HG02798 (cell line): ENCODE results near the gene FAM25G.

Experiments
- ATAC-seq: cut with Tn5 transposase; IDR thresholded peaks from one replicate; pipeline ENCODE4 v1.9.1; 2021; ENCODE audit warnings: mild to moderate bottlenecking; ENCODE audit not compliant: unreplicated experiment, poor library complexity

Gene FAM25G

DNA sequence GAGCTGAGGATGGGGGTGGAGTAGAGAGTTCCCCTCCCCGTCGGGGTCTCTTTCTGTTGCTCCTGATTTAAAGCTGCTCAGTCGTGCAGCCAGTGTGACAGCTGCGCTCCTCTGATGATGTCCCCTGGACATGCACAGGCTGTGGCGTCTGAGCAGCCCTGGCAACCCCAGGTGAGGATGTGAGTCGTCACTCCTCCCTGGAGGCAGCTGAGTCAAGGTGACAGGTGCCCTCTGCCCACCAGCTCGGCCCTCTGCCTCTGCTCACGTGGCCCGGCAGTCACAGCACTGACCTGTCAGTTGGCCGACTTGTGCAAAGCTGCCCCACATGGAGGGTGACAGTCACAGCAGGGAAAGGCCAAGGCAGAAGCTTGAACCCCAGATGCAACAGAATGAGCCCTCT lies 41.5 kb downstream of the FAM25G start:
- no peak for ATAC-seq

DNA sequence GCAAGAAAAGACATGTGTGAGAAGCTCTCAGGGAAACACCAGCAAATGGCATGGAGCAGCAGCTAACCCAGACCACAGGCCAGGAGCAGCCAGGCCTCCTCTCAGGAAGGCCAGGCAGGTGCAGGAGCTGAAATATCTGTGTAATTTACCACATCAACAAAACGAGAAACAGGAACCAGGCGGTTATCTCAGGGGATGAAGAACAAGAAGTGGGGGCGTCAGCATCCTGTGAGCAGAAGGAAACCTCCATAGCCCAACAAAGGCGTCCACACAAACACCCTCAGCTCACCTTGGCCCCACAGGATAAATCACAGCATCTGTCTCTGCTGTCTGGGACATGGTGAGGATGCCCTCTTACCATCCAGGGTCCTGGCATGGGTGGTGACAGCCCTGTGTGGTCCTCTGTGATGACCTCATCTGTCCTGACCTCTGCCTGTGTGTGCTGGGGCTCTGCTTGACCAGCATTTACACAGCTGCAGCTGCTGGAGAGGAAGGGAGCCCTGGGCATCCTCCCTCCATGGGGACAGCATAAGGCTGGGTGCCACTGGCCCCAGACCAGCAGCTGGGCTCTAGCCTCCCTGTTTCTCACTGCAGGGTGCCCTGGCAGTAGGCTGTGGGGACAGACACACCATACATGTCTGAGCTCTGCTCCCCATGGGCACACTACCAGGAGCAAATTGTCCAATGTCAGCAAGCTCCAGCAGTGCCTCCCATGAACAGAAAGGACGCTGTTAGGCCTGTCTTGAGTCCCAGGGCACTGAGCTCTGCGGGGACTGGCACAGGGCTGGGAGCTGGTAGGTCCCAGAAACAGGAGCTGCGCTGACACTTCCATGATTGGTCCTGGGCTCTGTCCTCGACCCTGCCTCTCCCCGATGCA lies 42.2 kb downstream of the FAM25G start:
- ATAC-seq: no peak

DNA sequence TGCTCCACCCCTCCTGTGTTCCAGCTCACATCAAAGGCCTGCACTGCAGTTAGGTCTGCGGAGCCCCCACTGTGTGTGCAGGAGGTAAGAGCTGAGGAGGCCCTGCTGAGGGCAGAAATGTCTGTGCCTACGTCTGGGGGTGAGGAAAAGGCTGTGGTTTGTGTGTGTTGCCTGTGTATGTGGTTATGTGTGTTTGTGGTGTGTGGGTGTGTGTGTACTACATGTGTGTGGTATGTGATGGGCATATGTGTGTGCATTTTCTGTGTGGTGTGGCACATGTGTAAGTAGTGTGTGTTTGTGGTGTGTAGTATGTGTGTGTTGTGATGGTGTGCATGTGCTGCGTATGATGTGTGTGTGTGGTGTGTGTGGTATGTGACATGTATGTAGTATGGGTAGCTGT lies 43.8 kb downstream of the FAM25G start:
- ATAC-seq: no peak

DNA sequence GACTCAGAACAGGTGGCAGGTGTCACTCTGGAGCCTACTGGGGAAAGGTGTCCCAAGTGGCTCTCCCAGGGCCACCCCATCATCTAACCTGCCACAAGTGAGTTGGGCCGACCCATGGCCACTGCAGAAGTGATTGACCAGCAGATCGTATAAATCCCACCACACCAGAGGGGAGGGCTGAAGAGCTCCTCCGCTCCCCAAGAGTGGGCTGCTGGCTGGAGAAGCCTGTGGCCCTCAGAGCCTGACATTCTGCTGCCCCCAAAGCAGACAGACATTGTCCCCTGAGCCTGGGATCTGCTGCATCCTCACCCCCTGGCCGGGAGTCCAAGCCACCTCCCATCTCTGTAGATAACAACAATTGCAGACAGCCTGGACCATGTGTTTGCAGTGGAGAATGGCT lies 44.3 kb downstream of the FAM25G start:
- no peak for ATAC-seq

DNA sequence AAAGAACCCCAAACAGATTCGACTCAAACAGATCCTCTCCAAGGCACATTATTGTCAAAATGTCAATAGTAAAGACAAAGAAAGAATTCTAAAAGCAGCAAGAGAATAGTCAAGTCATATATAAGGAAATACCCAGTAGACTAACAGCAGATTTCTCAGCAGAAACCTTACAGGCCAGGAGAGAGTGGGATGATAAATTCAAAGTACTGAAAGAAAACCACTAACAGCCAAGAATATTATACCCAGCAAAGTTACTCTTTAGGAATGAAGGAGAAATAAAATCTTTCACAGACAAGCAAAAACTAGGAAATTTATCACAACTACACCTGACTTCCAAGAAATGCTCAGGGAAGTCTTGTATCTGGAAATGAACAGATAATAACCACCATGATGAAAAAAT lies 45.8 kb downstream of the FAM25G start:
- ATAC-seq: no peak

DNA sequence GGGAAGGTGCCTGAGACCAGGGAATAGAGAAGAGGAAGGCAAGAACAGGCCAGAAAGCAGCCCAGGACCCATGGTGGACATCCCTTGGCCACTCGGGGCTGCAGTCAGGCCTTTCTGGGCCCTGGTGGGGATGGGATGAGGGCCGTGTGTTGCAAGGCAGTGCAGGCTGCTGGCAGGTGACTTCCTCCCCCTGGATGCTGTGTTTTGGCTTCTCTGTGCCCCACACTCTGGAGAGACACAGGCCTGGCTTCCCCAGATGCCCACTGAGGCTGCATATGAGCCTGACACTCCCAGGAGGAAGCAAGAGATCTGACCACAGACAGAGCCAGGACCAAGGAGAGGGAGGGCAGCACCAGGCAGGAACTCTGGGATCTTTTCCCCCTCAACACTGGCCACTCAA lies 47.5 kb downstream of the FAM25G start:
- no peak for ATAC-seq

DNA sequence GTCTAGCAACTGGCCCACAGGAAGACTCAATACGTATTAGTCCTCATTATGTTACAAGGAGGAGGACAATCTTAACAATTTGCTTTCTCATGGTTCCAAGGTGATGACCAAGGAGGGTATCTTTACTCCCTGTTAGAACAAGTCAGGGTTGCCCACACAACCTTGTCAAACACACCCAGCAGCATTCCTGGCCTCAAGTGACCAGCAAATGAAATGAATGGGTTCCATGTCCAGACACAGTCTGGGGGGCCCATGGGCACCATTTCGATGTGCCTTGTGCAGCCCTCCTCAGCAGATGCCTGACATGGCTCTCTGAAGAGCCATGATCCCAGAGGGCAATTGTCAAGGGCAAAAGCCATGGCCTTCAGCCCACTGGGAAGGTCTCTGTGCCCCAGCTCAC lies 48.4 kb downstream of the FAM25G start:
- no peak for ATAC-seq

DNA sequence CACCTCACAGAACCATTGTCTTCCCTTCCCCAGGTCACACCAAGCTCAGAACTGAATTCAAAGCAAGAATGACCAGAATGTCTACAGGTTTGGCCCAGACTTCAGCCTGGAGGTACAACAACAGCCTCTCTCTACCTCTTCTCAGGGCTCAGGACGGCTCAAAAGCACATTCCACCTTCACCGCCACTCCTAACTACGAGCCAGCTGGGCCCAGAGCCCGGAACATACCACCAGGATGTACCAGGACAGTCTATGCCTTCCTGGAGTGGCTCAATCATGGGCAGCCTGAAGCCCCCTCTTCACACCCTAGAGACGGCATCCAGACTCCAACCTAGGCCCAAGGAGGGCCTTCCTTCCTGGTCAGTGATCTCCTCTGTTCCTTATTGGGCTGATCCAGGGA lies 49.1 kb downstream of the FAM25G start:
- ATAC-seq: no peak

DNA sequence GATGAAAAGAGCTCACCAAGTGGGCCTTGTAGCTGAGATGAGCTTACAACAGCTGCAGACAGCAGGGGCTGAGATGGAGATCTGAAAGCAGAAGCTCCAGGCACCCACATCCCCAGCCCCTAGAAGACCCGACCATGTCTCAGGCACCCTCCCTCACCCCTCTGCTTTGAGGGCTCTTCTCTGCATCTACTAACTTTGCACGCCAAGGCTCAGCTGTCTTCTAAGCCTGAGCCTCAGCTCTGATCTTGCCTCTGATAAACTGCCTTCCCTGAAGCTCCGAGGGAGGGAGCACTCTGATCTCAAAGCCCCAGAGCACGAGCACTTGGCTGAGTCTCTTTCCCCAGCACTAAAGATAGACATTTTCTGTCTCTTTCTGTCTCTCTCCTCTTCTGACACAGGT lies 49.6 kb downstream of the FAM25G start:
- no peak for ATAC-seq

DNA sequence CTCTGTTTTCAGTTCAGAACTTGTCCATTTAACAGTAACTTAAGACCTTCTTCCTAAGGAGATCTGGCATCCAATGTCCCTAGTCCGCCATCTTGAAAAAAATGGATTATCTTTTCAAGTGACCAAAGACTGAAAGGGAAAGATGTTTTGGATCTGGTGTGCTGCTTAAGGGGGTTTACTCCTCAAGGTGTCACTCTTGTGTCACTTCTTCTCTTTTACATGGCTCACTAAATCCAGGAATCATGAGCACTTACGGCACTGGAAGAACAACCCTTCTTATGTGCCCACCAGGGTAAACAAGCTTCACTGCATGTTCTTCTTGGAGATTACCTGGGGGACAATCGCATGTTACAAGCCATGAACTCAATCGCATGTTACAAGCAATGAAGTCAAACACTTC lies 51.3 kb downstream of the FAM25G start:
- ATAC-seq: no peak

DNA sequence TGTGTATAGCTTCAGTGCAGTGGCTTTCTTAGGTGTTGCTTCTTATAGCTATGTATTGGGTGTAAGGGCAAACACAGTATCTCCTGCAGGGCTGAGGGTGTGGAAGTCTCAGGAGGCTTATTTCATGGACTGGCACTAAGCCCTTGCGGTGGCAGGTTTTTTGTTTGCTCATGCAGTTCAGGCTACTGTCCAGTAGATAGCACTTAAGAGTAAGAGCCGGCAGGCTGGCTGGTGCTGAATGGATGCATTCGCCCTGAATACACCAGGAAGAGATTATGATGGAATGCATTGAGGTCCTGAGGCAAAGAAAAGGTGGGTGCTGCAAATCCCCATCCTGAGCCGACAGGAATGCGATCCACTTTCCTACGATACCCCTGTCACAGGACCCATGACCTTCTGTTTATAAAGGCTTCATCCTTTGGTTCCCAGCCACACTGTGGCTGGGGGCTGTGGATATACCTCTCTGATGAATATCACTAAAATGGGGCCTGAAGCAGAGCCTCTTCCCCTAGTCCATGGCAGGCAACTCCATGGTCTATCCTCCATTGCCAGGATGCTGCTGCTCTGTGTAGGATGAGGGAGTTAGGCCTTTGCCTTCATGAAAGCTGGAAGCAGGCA lies 52.5 kb downstream of the FAM25G start:
- no peak for ATAC-seq
